Hepatocyte (in vitro differentiated cells): ENCODE measurements around the gene TYMS. TPM values are rescaled to one million over a fixed set of nuclear protein-coding genes. Genes with fewer than 3 reads are reported as not detected.
"Not testable (repeated sequence)": the region's sequence is repeated elsewhere in the genome, so short reads cannot be mapped to it uniquely, and the experiment has no call there.

ENCODE experiments used
- DNase-seq: peaks from one replicate; pipeline ENCODE4 v3.0.0-alpha.2; 2016; ENCODE audit warnings: low spot score
- H2AFZ ChIP-seq: fragments of 200-600 bp; sonication (generic); 2 replicates; pipeline ENCODE4 v1.6.0; 2016; ENCODE audit warnings: antibody characterized with exemption, mild to moderate bottlenecking
- H3K27ac ChIP-seq: fragments of 200-600 bp; sonication (generic); 2 replicates; pipeline ENCODE4 v1.5.1; 2016; ENCODE audit warnings: mild to moderate bottlenecking
- H3K27me3 ChIP-seq: fragments of 200-600 bp; sonication (generic); 2 replicates; pipeline ENCODE4 v1.6.1; 2016
- H3K36me3 ChIP-seq: fragments of 200-600 bp; sonication (generic); replicated peaks from 2 replicates; pipeline ENCODE4 v1.5.1; 2016; ENCODE audit warnings: low read depth; ENCODE audit not compliant: insufficient read depth
- H3K4me1 ChIP-seq: fragments of 200-600 bp; sonication (generic); 2 replicates; pipeline ENCODE4 v1.5.1; 2016; ENCODE audit warnings: mild to moderate bottlenecking, moderate library complexity; ENCODE audit not compliant: insufficient read depth
- H3K4me2 ChIP-seq: fragments of 200-600 bp; sonication (generic); 2 replicates; pipeline ENCODE4 v1.6.0; 2016
- H3K4me3 ChIP-seq: fragments of 200-600 bp; sonication (generic); 2 replicates; pipeline ENCODE4 v1.5.1; 2016; ENCODE audit warnings: mild to moderate bottlenecking
- H3K79me2 ChIP-seq: fragments of 200-600 bp; sonication (generic); 2 replicates; pipeline ENCODE4 v1.6.0; 2017; ENCODE audit warnings: mild to moderate bottlenecking
- H3K9me2 ChIP-seq: fragments of 200-600 bp; sonication (generic); replicated peaks from 2 replicates; pipeline ENCODE4 v1.6.0; 2017; ENCODE audit warnings: mild to moderate bottlenecking; ENCODE audit not compliant: insufficient read depth
- H3K9me3 ChIP-seq: fragments of 200-600 bp; sonication (generic); 2 replicates; pipeline ENCODE4 v1.5.1; 2016; ENCODE audit warnings: low read depth, mild to moderate bottlenecking
- H4K20me1 ChIP-seq: fragments of 200-600 bp; sonication (generic); 2 replicates; pipeline ENCODE4 v1.6.0; 2016; ENCODE audit warnings: mild to moderate bottlenecking; ENCODE audit not compliant: insufficient read depth, poor library complexity, severe bottlenecking
- EZH2 ChIP-seq: fragments of 200-600 bp; sonication (generic); IDR thresholded peaks from 2 replicates; pipeline ENCODE4 v1.6.1; 2016; ENCODE audit warnings: antibody characterized with exemption, mild to moderate bottlenecking, borderline replicate concordance
- EZH2phosphoT487 ChIP-seq: fragments of 200-600 bp; sonication (generic); IDR thresholded peaks from one replicate; pipeline ENCODE4 v1.6.1; 2018; ENCODE audit warnings: antibody characterized with exemption, mild to moderate bottlenecking, low read depth, moderate library complexity; ENCODE audit not compliant: unreplicated experiment, severe bottlenecking
- WGBS: methylation state at CpG from one replicate; pipeline ENCODE4 v1.1.6; 2016; ENCODE audit warnings: low lambda C conversion rate; ENCODE audit errors: missing lambda C conversion rate; 5-methylcytosine and 5-hydroxymethylcytosine counted together
- polyA plus RNA-seq: library from polyadenylated mRNA; unstranded; fragments of >200 nt; fragmentation: Nextera tagmentation; extraction: Ambion mirVana; gene quantifications from 2 replicates; pipeline ENCODE4 v1.2.1, GENCODE V29; 2016
- total RNA-seq: library from RNA; depleted of rRNA; stranded (reverse); fragments of >200 nt; gene quantifications from 2 replicates; pipeline ENCODE4 v1.2.3, GENCODE V29; 2014
- TF ChIP-seq, protein P1 (sequence below): fragments of 200-600 bp; sonication (generic); IDR thresholded peaks from 2 replicates; pipeline ENCODE4 v1.5.1; 2016; ENCODE audit warnings: antibody characterized with exemption, mild to moderate bottlenecking; ENCODE audit not compliant: poor library complexity

TYMS gene
- total and polyA plus RNA-seq, 2 experiments from 2014 or later = 15.1 to 39.8 TPM

DNA sequence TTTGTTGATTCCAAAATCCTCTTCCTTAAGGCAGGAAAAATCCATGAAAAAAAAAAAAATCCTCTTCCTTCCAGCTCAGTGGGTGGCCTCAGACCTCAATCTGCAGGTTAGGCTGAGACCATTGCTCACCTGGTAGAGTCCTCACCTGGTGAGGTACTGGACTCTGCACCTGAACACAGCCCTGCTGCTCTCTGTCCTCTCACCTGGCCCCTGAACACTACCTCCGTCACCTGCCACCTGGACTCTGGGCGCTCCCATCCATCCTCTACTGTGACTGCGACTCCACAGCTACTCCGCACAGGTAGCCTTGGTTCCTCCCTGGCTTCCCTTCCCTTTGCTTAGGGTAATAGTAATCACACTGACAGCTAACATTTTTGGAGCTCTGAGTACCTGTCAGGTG, 22.1 kb downstream of the TYMS start:
- peak; percentile 38 for DNase-seq
- H3K36me3 ChIP-seq = no peaks in the 10 kb centered on the region
- no peaks in the 10 kb centered on the region for H3K9me2 ChIP-seq
- H2AFZ ChIP-seq = no peak overlapping the region
- no peak overlapping the region for H3K4me2 ChIP-seq
- H3K27ac ChIP-seq = peak overlapping the region; percentile 54
- TF ChIP-seq EZH2phosphoT487 = no peak
- TF ChIP-seq, protein P1, sequence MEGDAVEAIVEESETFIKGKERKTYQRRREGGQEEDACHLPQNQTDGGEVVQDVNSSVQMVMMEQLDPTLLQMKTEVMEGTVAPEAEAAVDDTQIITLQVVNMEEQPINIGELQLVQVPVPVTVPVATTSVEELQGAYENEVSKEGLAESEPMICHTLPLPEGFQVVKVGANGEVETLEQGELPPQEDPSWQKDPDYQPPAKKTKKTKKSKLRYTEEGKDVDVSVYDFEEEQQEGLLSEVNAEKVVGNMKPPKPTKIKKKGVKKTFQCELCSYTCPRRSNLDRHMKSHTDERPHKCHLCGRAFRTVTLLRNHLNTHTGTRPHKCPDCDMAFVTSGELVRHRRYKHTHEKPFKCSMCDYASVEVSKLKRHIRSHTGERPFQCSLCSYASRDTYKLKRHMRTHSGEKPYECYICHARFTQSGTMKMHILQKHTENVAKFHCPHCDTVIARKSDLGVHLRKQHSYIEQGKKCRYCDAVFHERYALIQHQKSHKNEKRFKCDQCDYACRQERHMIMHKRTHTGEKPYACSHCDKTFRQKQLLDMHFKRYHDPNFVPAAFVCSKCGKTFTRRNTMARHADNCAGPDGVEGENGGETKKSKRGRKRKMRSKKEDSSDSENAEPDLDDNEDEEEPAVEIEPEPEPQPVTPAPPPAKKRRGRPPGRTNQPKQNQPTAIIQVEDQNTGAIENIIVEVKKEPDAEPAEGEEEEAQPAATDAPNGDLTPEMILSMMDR = no peak
- no peak for TF ChIP-seq EZH2
- H3K79me2 ChIP-seq = no peaks in the 10 kb centered on the region
- 91% methylated on average over 4 of the region's 4 CpGs for WGBS
- peaks cover 13% of the 10 kb centered on the region for H3K4me1 ChIP-seq
- H3K4me3 ChIP-seq = no peak overlapping the region
- no peaks in the 10 kb centered on the region for H3K27me3 ChIP-seq
- H4K20me1 ChIP-seq = no peaks in the 10 kb centered on the region
- no peaks in the 10 kb centered on the region for H3K9me3 ChIP-seq

DNA sequence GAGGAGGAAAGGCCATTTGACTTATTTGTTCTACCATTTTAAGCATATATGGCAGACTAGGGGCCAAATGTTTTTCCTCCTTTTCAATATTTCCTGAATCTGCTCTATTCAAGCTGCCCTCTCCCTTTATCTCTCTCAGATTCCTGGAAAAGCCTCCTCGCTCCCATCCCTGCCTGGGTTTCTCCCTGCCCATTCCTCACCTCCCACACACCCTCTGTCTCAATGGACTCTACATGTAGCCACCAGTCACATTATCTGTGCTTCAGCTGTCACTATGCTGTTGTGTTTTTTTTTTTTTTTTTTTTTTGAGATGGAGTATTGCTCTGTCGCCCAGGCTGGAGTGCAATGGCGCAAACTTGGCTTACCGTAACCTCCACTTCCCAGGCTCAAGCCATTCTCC, 22.9 kb downstream of the TYMS start:
- no peak overlapping the region for H3K27ac ChIP-seq
- no peak for DNase-seq
- no peaks in the 10 kb centered on the region for H4K20me1 ChIP-seq
- no peaks in the 10 kb centered on the region for H3K79me2 ChIP-seq
- no peak overlapping the region for H3K4me2 ChIP-seq
- no peaks in the 10 kb centered on the region for H3K36me3 ChIP-seq
- peaks cover 15% of the 10 kb centered on the region for H3K4me1 ChIP-seq
- no peaks in the 10 kb centered on the region for H3K27me3 ChIP-seq
- no peaks in the 10 kb centered on the region for H3K9me3 ChIP-seq
- H3K9me2 ChIP-seq = no peaks in the 10 kb centered on the region
- 97% methylated on average over 4 of the region's 4 CpGs for WGBS
- no peak for TF ChIP-seq EZH2phosphoT487
- no peak for TF ChIP-seq EZH2
- TF ChIP-seq, protein P1 = no peak
- H3K4me3 ChIP-seq = no peak overlapping the region
- H2AFZ ChIP-seq = no peak overlapping the region

DNA sequence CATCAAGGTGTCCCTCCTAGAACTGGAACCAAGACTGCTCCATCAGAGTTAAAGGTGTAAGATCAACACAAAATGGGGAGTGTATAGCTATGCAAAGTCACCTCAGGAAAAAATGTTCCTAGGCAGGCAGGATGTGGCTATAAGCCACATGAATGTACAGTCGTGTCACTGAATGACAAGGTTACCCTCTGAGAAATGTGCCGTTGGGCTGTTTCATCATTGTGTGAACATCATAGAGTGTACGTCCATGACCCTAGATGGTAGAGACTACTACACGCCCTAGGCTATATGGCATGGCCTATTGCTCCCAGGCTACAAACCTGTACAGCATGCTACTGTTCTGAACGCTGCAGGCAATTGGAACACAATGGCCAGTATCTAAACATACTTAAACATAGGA, 24.5 kb downstream of the TYMS start:
- no peaks in the 10 kb centered on the region for H3K36me3 ChIP-seq
- WGBS = 95% methylated on average over 5 of the region's 5 CpGs
- H3K79me2 ChIP-seq = no peaks in the 10 kb centered on the region
- H3K27me3 ChIP-seq = no peaks in the 10 kb centered on the region
- H3K4me2 ChIP-seq = no peak overlapping the region
- no peaks in the 10 kb centered on the region for H3K9me2 ChIP-seq
- no peaks in the 10 kb centered on the region for H3K9me3 ChIP-seq
- peak overlapping the region; percentile 92 for H3K27ac ChIP-seq
- TF ChIP-seq EZH2 (no peak), EZH2phosphoT487 (no peak)
- TF ChIP-seq, protein P1 = no peak
- no peak for DNase-seq
- no peak overlapping the region for H2AFZ ChIP-seq
- H4K20me1 ChIP-seq = no peaks in the 10 kb centered on the region
- H3K4me3 ChIP-seq = no peak overlapping the region
- peaks cover 15% of the 10 kb centered on the region for H3K4me1 ChIP-seq

DNA sequence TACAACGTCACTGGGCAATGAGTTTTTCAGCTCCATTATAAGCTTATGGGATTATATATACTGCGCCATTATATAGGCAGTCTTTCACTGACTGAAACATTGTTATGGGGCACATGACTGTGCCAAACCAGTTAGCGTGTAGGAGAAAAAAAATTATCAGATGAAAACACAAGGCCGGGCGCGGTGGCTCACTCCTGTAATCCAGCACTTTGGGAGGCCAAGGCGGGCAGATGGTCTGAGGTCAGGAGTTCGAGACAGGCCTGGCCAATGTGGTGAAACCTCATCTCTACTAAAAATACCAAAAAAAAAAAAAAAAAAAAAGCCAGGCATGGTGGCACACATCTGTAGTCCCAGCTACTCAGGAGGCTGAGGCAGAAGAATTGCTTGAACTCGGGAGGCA, 25.0 kb downstream of the TYMS start:
- not testable (repeated sequence) for H3K79me2 ChIP-seq, H4K20me1 ChIP-seq, H2AFZ ChIP-seq, H3K9me3 ChIP-seq, H3K27me3 ChIP-seq, DNase-seq, H3K36me3 ChIP-seq, H3K9me2 ChIP-seq, H3K4me3 ChIP-seq, H3K4me2 ChIP-seq
- Histone ChIP-seq H3K27ac (peak overlapping the region; percentile 92), H3K4me1 (peaks cover 15% of the 10 kb centered on the region)
- WGBS = 78% methylated on average over 9 of the region's 9 CpGs
